Measurements from ENCODE around the gene PHYHD1. TPM values are rescaled to one million over a fixed set of nuclear protein-coding genes. Genes with fewer than 3 reads are reported as not detected.

The PHYHD1 gene
- total and polyA plus RNA-seq, 10 of the 15 experiments (the other 5 are each of a cell fraction or from before 2014, with no cell fraction given): 0.09 to 0.17 TPM; not detected in 8

DNA sequence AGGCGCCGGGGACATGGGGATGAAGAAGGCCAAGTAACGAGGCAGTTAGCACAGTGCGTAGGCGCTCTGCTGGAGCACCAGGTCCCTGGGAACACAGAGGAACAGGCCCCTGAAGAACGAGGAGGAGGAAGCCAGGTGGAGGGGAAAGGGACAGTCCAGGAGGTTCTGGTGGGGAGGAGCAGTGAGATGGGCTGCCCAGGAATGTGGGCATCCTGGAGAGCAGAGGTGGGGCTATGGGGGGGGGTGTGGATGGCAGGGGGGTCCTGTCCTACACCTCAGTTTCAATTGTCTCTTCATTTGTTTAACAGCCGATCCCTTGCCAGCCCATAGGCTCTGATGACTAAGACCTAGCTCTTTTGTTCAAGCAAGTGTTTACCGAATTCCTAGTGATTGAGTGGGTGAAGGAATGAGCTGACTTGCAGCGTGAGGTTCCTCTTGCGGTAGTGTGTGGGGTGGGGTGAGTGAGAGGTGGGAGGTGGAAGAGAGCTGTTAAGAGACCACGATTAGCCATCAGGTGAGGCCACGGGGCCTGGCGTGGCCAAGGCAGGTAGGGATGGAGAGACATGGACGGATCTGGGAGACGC is 8.4 kb upstream of the PHYHD1 start (continued):
- TF ChIP-seq RFX5 (IDR thresholded peaks at IDR 0.05; ENCODE audit: low read depth, low read length): no peak
- TF ChIP-seq NFXL1 (IDR thresholded peaks at IDR 0.05; ENCODE audit: borderline replicate concordance): no peak
- TF ChIP-seq, protein P1, sequence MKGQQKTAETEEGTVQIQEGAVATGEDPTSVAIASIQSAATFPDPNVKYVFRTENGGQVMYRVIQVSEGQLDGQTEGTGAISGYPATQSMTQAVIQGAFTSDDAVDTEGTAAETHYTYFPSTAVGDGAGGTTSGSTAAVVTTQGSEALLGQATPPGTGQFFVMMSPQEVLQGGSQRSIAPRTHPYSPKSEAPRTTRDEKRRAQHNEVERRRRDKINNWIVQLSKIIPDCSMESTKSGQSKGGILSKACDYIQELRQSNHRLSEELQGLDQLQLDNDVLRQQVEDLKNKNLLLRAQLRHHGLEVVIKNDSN (IDR thresholded peaks at IDR 0.05; ENCODE audit: borderline replicate concordance, extremely low read length, insufficient read depth, low read depth, low read length): no peak
- no peak for TF ChIP-seq NR2C2 (IDR thresholded peaks at IDR 0.05; ENCODE audit: borderline replicate concordance, control insufficient read depth, insufficient read length, low read depth)
- no peak for TF ChIP-seq RUNX3 (IDR thresholded peaks at IDR 0.05; ENCODE audit: low read length)
- TF ChIP-seq TARDBP (IDR thresholded peaks at IDR 0.05; ENCODE audit: borderline replicate concordance): no peak
- no peak for TF ChIP-seq EGR1 (IDR thresholded peaks at IDR 0.05; ENCODE audit: borderline replicate concordance in 1 of 2, low read depth in 2 of 2, low read length in 2 of 2)
- TF ChIP-seq GATAD2B (conservative IDR thresholded peaks at IDR 0.05; ENCODE audit: low read depth): no peak
- TF ChIP-seq, protein P2, sequence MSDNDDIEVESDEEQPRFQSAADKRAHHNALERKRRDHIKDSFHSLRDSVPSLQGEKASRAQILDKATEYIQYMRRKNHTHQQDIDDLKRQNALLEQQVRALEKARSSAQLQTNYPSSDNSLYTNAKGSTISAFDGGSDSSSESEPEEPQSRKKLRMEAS (IDR thresholded peaks at IDR 0.05; ENCODE audit: low read depth, low read length): no peak
- TF ChIP-seq JUND (IDR thresholded peaks at IDR 0.05; ENCODE audit: low read depth, low read length): no peak

DNA sequence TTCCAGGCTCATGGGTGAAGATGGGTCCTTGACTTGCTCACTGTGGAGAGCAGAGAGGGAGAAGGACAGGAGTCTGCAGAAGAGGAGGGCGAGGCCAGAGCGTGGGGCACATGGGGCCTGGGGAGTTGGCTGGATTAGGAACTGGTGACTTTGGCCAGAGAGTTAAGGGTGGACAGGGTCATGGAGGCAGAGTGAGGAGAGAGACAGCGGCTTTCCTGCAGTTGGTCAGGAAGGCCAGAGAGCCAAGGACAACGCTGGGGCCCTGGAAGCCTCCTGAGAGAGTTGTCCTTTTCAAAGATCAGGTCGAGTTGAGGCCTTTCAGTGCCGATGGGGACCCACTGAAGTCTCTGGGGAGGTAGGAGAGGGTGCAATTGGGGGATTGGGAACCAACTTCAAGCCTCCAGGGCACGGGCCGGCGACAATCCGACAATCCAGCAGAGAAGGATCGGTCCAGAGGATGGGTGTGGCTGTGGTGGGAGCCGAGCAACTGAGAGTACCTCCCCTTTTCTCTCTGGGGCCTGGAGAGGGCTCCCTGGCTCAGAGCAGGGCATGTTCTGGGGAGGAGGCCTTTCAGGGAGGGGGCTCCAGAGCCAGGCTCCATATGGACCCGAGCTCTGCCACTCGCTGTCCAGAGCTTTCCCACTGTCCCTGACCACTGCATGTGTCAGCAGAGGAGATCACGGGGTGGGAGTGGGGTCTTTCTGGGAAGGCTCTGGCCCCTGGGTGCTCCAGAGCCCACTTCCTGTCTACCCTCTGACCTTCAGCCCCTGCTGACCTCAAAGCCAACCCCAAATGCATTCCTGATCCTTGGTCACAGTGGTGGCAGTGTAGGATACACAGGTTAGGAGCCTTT is 7.5 kb upstream of the PHYHD1 start:
- H3K27me3 ChIP-seq (replicated peaks in 1 of 2; ENCODE audit: control insufficient read depth in 2 of 2, insufficient read depth in 2 of 2, low read length in 1 of 2): no peaks in the 10 kb centered on the region
- ChIA-PET POLR2A (no interaction called here), CTCF (no interaction called here), RAD21 (ENCODE audit: unreplicated experiment) (no interaction called here), SMC1A (ENCODE audit: uncharacterized antibody, unreplicated experiment) (no interaction called here)
- H3K4me2 ChIP-seq (ENCODE audit: control insufficient read depth, insufficient read depth): no peak overlapping the region
- ATAC-seq (no peak), FAIRE-seq (no peak), DNase-seq (ENCODE audit: low read depth, low spot score) (no peak)
- intact Hi-C loops (cut with micrococcal nuclease; ENCODE audit: unreplicated experiment): no loop called here
- H3K9ac ChIP-seq (ENCODE audit: control insufficient read depth, insufficient read depth, low read length): no peak overlapping the region
- H3K36me3 ChIP-seq (ENCODE audit: control insufficient read depth in 2 of 2, insufficient read depth in 2 of 2, low read length in 1 of 2): peaks cover 4 to 27% of the 10 kb centered on the region in 2 experiments; a peak in 3 of 4 replicates
- no TSS peak for BruUV-seq (replicated peaks)
- 89% methylated on average over 15 of the region's 15 CpGs for WGBS (ENCODE audit: insufficient coverage, insufficient replicate concordance, low lambda C conversion rate, missing lambda C conversion rate)
- H3K79me2 ChIP-seq (ENCODE audit: control insufficient read depth, insufficient read depth, low read length): no peaks in the 10 kb centered on the region
- in situ Hi-C loops (cut with MboI): no loop called here
- H3K27ac ChIP-seq (ENCODE audit: control insufficient read depth, insufficient read depth): no peak overlapping the region
- no peak overlapping the region for H2AFZ ChIP-seq (ENCODE audit: control insufficient read depth, low read depth, low read length)
- H3K4me1 ChIP-seq (ENCODE audit: control insufficient read depth, insufficient read depth, low read length): no peaks in the 10 kb centered on the region
- H3K4me3 ChIP-seq: no peak overlapping the region
- no peaks in the 10 kb centered on the region for H4K20me1 ChIP-seq (ENCODE audit: control insufficient read depth, insufficient read depth)
- no peaks in the 10 kb centered on the region for H3K9me3 ChIP-seq (replicated peaks; ENCODE audit: control insufficient read depth, insufficient read depth, low read length)
- TF ChIP-seq, protein P3, sequence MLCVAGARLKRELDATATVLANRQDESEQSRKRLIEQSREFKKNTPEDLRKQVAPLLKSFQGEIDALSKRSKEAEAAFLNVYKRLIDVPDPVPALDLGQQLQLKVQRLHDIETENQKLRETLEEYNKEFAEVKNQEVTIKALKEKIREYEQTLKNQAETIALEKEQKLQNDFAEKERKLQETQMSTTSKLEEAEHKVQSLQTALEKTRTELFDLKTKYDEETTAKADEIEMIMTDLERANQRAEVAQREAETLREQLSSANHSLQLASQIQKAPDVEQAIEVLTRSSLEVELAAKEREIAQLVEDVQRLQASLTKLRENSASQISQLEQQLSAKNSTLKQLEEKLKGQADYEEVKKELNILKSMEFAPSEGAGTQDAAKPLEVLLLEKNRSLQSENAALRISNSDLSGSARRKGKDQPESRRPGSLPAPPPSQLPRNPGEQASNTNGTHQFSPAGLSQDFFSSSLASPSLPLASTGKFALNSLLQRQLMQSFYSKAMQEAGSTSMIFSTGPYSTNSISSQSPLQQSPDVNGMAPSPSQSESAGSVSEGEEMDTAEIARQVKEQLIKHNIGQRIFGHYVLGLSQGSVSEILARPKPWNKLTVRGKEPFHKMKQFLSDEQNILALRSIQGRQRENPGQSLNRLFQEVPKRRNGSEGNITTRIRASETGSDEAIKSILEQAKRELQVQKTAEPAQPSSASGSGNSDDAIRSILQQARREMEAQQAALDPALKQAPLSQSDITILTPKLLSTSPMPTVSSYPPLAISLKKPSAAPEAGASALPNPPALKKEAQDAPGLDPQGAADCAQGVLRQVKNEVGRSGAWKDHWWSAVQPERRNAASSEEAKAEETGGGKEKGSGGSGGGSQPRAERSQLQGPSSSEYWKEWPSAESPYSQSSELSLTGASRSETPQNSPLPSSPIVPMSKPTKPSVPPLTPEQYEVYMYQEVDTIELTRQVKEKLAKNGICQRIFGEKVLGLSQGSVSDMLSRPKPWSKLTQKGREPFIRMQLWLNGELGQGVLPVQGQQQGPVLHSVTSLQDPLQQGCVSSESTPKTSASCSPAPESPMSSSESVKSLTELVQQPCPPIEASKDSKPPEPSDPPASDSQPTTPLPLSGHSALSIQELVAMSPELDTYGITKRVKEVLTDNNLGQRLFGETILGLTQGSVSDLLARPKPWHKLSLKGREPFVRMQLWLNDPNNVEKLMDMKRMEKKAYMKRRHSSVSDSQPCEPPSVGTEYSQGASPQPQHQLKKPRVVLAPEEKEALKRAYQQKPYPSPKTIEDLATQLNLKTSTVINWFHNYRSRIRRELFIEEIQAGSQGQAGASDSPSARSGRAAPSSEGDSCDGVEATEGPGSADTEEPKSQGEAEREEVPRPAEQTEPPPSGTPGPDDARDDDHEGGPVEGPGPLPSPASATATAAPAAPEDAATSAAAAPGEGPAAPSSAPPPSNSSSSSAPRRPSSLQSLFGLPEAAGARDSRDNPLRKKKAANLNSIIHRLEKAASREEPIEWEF (IDR thresholded peaks at IDR 0.05; ENCODE audit: insufficient replicate concordance, low read depth, low read length): no peak
- TF ChIP-seq SMARCA5 (IDR thresholded peaks at IDR 0.05): no peak
- TF ChIP-seq, protein P4, sequence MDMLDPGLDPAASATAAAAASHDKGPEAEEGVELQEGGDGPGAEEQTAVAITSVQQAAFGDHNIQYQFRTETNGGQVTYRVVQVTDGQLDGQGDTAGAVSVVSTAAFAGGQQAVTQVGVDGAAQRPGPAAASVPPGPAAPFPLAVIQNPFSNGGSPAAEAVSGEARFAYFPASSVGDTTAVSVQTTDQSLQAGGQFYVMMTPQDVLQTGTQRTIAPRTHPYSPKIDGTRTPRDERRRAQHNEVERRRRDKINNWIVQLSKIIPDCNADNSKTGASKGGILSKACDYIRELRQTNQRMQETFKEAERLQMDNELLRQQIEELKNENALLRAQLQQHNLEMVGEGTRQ (IDR thresholded peaks at IDR 0.05; ENCODE audit: borderline replicate concordance, low read depth, low read length): no peak
- no peak for TF ChIP-seq SMC3 (IDR thresholded peaks at IDR 0.05; ENCODE audit: borderline replicate concordance, low read length)
- no peak for TF ChIP-seq NR2F1 (conservative IDR thresholded peaks at IDR 0.05)
